Adrenal gland (tissue), 5 donors: ENCODE measurements around the gene LAPTM5.

ENCODE experiments used
- CTCF ChIP-seq, 6 experiments: fragments of 450-650 bp in 4 of 6; fragments of 200-600 bp in 2 of 6; sonication (generic) in 1 of 6; IDR thresholded peaks; 1 replicate in 5 of 6; 2 replicates in 1 of 6; pipeline versions ENCODE4 v1.5.1 to v1.8.0; 2016 to 2021; ENCODE audit warnings: antibody characterized with exemption in 6 of 6, mild to moderate bottlenecking in 2 of 6, moderate library complexity in 1 of 6
- POLR2A ChIP-seq, 2 donors: fragments of 450-650 bp; IDR thresholded peaks; one replicate each; pipeline ENCODE4 v1.6.1; 2017; ENCODE audit warnings: antibody characterized with exemption in 2 of 2, mild to moderate bottlenecking in 2 of 2, moderate library complexity in 1 of 2
- donor health status: DM: no; HTN: no; CAD: no.

GRCh38 chr1:30806381-30807317 lies 49.1 kb upstream of the LAPTM5 start:
- TF ChIP-seq CTCF (IDR thresholded peaks at IDR 0.05): no peak
- no peak for TF ChIP-seq POLR2A (IDR thresholded peaks at IDR 0.05)
